ENCODE data around the gene CMSS1. TPM values are rescaled to one million over a fixed set of nuclear protein-coding genes. Genes with fewer than 3 reads are reported as not detected.

CMSS1 gene
- total RNA-seq, 1 experiment from 2014 or later, result 70.6 TPM

DNA sequence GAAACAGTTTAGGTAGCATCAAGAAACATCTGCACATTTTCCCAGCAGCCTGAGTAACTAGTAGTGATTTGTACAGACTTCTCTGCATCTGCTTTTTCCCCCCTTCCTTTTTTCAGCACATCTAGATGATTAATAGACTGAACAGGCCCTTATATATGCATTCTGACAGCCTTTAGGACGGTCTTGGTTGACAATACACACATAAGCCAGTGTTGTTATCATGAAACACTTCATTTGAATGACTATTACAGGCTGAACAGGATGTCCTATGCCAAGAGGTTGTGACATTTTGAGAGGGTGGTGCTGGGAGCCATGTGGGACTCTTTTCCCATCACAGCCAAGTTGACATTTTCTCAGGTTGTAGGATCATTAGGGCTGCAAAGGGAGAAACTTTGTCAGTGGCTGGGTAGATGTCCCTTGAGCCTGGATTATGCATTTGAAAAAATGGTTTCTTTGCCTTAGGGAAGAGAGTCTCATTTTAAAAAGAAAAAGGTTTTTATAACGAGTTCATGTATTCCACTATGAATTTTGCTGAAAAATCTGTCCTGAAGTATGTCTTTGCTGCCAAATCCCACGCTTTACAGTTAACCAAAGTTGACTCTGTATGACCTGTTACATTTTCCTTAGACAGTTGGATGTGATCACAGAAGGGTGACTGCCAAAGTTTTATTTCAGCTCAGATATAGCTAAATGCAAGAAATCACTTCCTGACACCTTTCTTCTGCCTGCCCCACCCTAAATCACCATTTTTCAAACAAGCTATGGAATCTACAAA lies 223.0 kb downstream of the CMSS1 start:
- ATAC-seq, result no peak

DNA sequence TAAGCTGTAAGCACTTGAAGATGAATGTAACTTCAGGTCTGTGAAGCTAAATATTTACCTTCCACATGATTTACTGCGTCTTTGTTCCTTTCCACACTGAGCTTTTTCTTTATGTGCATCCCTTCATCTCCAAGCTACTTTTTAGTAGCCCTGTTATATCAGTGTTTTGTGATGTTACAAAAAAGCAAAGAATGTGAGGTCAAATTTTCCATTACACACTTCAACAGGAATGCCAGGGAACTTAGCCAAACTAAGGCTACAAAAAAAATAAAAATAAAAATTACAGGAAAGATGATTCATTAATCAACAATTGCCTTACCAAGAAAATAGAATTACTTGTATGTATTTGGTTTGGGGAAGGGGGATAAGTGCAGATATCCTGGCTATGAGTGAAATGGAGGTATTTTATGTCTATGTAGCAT lies 223.7 kb downstream of the CMSS1 start:
- no peak overlapping the region for H3K27ac Mint-ChIP-seq
- H3K9me3 Mint-ChIP-seq, result no peaks in the 10 kb centered on the region
- peaks cover 25% of the 10 kb centered on the region for H3K4me1 Mint-ChIP-seq
- H3K36me3 Mint-ChIP-seq, result no peaks in the 10 kb centered on the region
- POLR2A ChIA-PET, result no interaction called here
- TF ChIP-seq ZNF121 (CRISPR knock-in tag; IDR thresholded peaks at IDR 0.05) (no peak), IRF2 (CRISPR knock-in tag; IDR thresholded peaks at IDR 0.05; ENCODE audit: borderline replicate concordance, low read depth) (no peak), ZNF512 (CRISPR knock-in tag; IDR thresholded peaks at IDR 0.05; ENCODE audit: borderline replicate concordance) (no peak), KAT7 (CRISPR knock-in tag; IDR thresholded peaks at IDR 0.05; ENCODE audit: borderline replicate concordance) (no peak), ZNF219 (CRISPR knock-in tag; IDR thresholded peaks at IDR 0.05; ENCODE audit: borderline replicate concordance) (no peak), ESRRA (CRISPR knock-in tag; IDR thresholded peaks at IDR 0.05; ENCODE audit: borderline replicate concordance) (no peak), TEAD1 (CRISPR knock-in tag; IDR thresholded peaks at IDR 0.05) (no peak), ETV6 (CRISPR knock-in tag; IDR thresholded peaks at IDR 0.05) (no peak), MAX (CRISPR knock-in tag; IDR thresholded peaks at IDR 0.05) (no peak), TEAD4 (CRISPR knock-in tag; IDR thresholded peaks at IDR 0.05) (no peak), HMGA2 (CRISPR knock-in tag; IDR thresholded peaks at IDR 0.05) (no peak), ELF4 (CRISPR knock-in tag; IDR thresholded peaks at IDR 0.05; ENCODE audit: low read depth) (no peak), PRDM15 (CRISPR knock-in tag; IDR thresholded peaks at IDR 0.05) (no peak), CREB1 (CRISPR knock-in tag; IDR thresholded peaks at IDR 0.05) (no peak), ATF2 (CRISPR knock-in tag; IDR thresholded peaks at IDR 0.05; ENCODE audit: borderline replicate concordance, low read depth) (no peak), E2F1 (CRISPR knock-in tag; IDR thresholded peaks at IDR 0.05) (no peak), NR2C2 (CRISPR knock-in tag; IDR thresholded peaks at IDR 0.05) (no peak), ZNF396 (CRISPR knock-in tag; IDR thresholded peaks at IDR 0.05; ENCODE audit: borderline replicate concordance) (no peak)
- CTCF ChIA-PET, result interaction anchor here (1.2 to 1.7 kb wide), 2 partner anchors 198 to 213 kb away, joined by 4 to 6 read pairs; no protein-coding TSS in a partner anchor
- no peaks in the 10 kb centered on the region for H3K27me3 Mint-ChIP-seq (ENCODE audit: low read depth)
- ATAC-seq (no peak), DNase-seq (ENCODE audit: low spot score) (no peak)
- H3K4me3 Mint-ChIP-seq, result no peak overlapping the region

More for the DNA sequence above, 223.0 kb downstream of the CMSS1 start:
- no peak for DNase-seq (ENCODE audit: low spot score)
- H3K4me1 Mint-ChIP-seq, result peaks cover 22% of the 10 kb centered on the region
- ChIA-PET POLR2A (no interaction called here), CTCF (no interaction called here)
- TF ChIP-seq ZNF396 (CRISPR knock-in tag; IDR thresholded peaks at IDR 0.05; ENCODE audit: borderline replicate concordance) (no peak), ZBTB21 (CRISPR knock-in tag; IDR thresholded peaks at IDR 0.05; ENCODE audit: borderline replicate concordance) (no peak), EMX1 (CRISPR knock-in tag; IDR thresholded peaks at IDR 0.05) (no peak), PRRX2 (CRISPR knock-in tag; IDR thresholded peaks at IDR 0.05) (no peak), TCF7 (CRISPR knock-in tag; IDR thresholded peaks at IDR 0.05; ENCODE audit: low read depth) (no peak)
- no peak overlapping the region for H3K27ac Mint-ChIP-seq
- no peaks in the 10 kb centered on the region for H3K27me3 Mint-ChIP-seq (ENCODE audit: low read depth)
- H3K9me3 Mint-ChIP-seq, result no peaks in the 10 kb centered on the region
- H3K36me3 Mint-ChIP-seq, result no peaks in the 10 kb centered on the region
- H3K4me3 Mint-ChIP-seq, result no peak overlapping the region
